ENCODE data around the gene GPR180.

The GPR180 gene

DNA sequence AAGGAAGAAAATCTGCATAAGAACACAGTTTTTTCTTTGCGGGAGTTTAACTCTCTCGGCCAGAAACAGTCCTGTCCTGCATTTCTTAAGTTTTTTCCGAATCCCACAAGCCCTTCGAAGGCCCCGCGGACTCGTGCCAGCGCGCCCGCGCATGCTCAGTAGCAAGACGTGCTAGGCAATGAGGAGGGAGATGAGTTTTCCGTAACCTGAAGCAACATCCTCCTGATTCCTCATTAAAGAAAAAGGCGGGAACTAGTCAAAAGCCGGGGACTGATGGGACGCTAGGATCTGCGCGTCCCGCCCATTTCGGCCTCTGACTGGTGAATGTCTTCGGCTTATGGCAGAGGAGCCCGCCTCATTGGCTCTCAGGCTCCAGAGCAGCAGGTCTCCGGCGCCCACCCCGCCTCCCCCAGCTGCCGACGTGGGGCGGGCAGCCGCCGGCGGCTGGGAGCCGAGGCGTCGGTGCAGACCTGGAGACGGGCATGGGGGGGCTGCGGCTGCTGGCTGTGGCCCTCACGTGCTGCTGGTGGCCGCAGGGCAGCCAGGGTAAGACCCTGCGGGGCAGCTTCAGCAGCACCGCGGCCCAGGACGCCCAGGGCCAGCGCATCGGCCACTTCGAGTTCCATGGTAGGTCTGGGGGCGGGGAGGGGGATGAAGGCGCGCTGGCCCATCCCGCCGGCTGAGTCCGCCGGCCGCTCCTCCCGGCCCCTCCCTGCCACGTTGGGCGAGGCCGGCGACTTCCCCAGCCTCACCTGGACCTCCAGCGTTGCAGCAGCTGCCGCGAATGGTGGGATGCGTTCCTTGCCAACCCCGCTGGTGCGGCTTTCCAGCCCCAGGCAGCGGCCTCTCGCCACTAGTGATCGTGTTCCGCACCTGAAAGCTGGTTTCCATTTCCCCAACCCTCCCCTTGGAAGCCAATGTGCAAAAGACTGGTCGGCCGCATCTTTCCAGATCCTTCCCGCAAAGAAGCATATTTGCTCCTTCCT is at the start of gene GPR180:
Gene GPR180, plus strand, starts transcription at position 412 of the 986 bp plus-strand sequence. Its CDS starts 71 bp downstream, at position 483.
- Histone ChIP-seq H3K36me3 (ENCODE audit: control insufficient read depth in 2 of 2, insufficient read depth in 2 of 2, low read length in 2 of 2) (peaks cover 2 to 7% of the 10 kb centered on the region in 2 donors), H3K9ac (ENCODE audit: low read depth in 1 of 2, low read length in 2 of 2) (peak within 1 kb of the TSS; percentile 64 to 80), H3K27me3 (ENCODE audit: control insufficient read depth in 2 of 2, insufficient read depth in 2 of 2, low read length in 2 of 2) (no peaks in the 10 kb centered on the region), H3K27ac (ENCODE audit: low read depth in 2 of 2, low read length in 2 of 2) (peak within 1 kb of the TSS; percentile 83 to 87), H3K9me3 (ENCODE audit: control insufficient read depth in 2 of 2, low read length in 2 of 2) (no peaks in the 10 kb centered on the region), H3K4me1 (ENCODE audit: control insufficient read depth in 2 of 2, insufficient read depth in 2 of 2, low read length in 2 of 2) (peaks cover 0 to 6% of the 10 kb centered on the region in 2 donors), H3K4me3 (ENCODE audit: low read length in 2 of 2) (peak within 1 kb of the TSS; percentile 70 to 79)

DNA sequence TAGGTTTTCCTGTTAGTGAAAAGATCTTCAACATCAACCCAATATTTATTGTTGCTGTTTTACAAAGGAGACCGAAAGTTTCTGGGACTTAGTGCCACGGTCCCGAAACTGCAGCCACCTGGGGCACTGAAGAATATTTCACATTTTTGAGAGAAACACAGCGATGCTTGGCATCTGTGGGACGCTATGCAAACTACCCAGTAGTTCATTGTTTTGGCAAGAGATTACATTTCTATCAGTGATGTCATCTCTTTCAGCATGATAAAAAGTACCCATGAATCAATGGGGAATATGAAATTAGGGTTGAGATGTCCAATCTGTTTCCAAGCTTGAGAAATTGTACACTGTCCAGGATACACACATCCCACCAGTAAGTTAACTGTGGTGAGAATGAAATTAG is 49.6 kb upstream of the GPR180 start:
- Histone ChIP-seq H3K4me1 (ENCODE audit: control insufficient read depth in 2 of 2, insufficient read depth in 2 of 2, low read length in 2 of 2) (peaks cover 7 to 10% of the 10 kb centered on the region in 2 donors), H3K27me3 (ENCODE audit: control insufficient read depth in 2 of 2, insufficient read depth in 2 of 2, low read length in 2 of 2) (no peaks in the 10 kb centered on the region), H3K9me3 (ENCODE audit: control insufficient read depth in 2 of 2, low read length in 2 of 2) (no peaks in the 10 kb centered on the region), H3K27ac (ENCODE audit: low read depth in 2 of 2, low read length in 2 of 2) (no peak overlapping the region), H3K4me3 (ENCODE audit: low read length in 2 of 2) (no peak overlapping the region), H3K36me3 (ENCODE audit: control insufficient read depth in 2 of 2, insufficient read depth in 2 of 2, low read length in 2 of 2) (no peaks in the 10 kb centered on the region), H3K9ac (ENCODE audit: low read depth in 1 of 2, low read length in 2 of 2) (no peak overlapping the region)

GRCh38 chr13:94553766-94554165 is 47.9 kb upstream of the GPR180 start:
- Histone ChIP-seq H3K4me1 (ENCODE audit: control insufficient read depth in 2 of 2, insufficient read depth in 2 of 2, low read length in 2 of 2) (peaks cover 0 to 2% of the 10 kb centered on the region in 2 donors), H3K36me3 (ENCODE audit: control insufficient read depth in 2 of 2, insufficient read depth in 2 of 2, low read length in 2 of 2) (no peaks in the 10 kb centered on the region), H3K4me3 (ENCODE audit: low read length in 2 of 2) (no peak overlapping the region), H3K27ac (ENCODE audit: low read depth in 2 of 2, low read length in 2 of 2) (no peak overlapping the region), H3K9ac (ENCODE audit: low read depth in 1 of 2, low read length in 2 of 2) (no peak overlapping the region), H3K27me3 (ENCODE audit: control insufficient read depth in 2 of 2, insufficient read depth in 2 of 2, low read length in 2 of 2) (no peaks in the 10 kb centered on the region), H3K9me3 (ENCODE audit: control insufficient read depth in 2 of 2, low read length in 2 of 2) (no peaks in the 10 kb centered on the region)

DNA sequence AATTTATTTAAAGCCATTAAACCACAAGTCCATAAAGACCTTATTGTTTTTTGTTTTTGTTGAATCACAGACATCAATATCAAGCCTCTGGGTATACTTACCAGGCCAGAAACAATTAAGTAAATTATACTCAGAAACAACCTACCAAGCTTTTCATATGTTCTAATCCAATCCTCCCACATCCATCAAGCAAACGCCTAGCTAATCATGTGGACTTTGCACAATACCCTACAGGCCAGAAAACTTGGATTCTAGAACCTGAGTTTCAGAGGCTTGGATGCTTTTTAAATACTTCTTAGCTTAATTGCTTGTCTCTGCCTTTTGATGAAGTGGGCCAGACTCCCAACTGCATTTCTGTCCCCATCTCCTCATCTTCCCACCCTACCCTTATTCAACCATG is 45.6 kb upstream of the GPR180 start:
- Histone ChIP-seq H3K9ac (ENCODE audit: low read depth in 1 of 2, low read length in 2 of 2) (no peak overlapping the region), H3K9me3 (ENCODE audit: control insufficient read depth in 2 of 2, low read length in 2 of 2) (no peaks in the 10 kb centered on the region), H3K4me3 (ENCODE audit: low read length in 2 of 2) (no peak overlapping the region), H3K4me1 (ENCODE audit: control insufficient read depth in 2 of 2, insufficient read depth in 2 of 2, low read length in 2 of 2) (no peaks in the 10 kb centered on the region), H3K27ac (ENCODE audit: low read depth in 2 of 2, low read length in 2 of 2) (no peak overlapping the region), H3K36me3 (ENCODE audit: control insufficient read depth in 2 of 2, insufficient read depth in 2 of 2, low read length in 2 of 2) (no peaks in the 10 kb centered on the region), H3K27me3 (ENCODE audit: control insufficient read depth in 2 of 2, insufficient read depth in 2 of 2, low read length in 2 of 2) (no peaks in the 10 kb centered on the region)

- H3K9me3 ChIP-seq (ENCODE audit: control insufficient read depth in 2 of 2, low read length in 2 of 2), result no peaks in the 10 kb centered on the region
- H3K4me3 ChIP-seq (ENCODE audit: low read length in 2 of 2), result no peak overlapping the region
- H3K4me1 ChIP-seq (ENCODE audit: control insufficient read depth in 2 of 2, insufficient read depth in 2 of 2, low read length in 2 of 2), result no peaks in the 10 kb centered on the region
- H3K27ac ChIP-seq (ENCODE audit: low read depth in 2 of 2, low read length in 2 of 2), result no peak overlapping the region
- no peaks in the 10 kb centered on the region for H3K36me3 ChIP-seq (ENCODE audit: control insufficient read depth in 2 of 2, insufficient read depth in 2 of 2, low read length in 2 of 2)
- no peaks in the 10 kb centered on the region for H3K27me3 ChIP-seq (ENCODE audit: control insufficient read depth in 2 of 2, insufficient read depth in 2 of 2, low read length in 2 of 2)
- no peak overlapping the region for H3K9ac ChIP-seq (ENCODE audit: low read depth in 1 of 2, low read length in 2 of 2)
These were observed 45.0 kb upstream of the GPR180 start for GRCh38 chr13:94556621-94557020.

DNA sequence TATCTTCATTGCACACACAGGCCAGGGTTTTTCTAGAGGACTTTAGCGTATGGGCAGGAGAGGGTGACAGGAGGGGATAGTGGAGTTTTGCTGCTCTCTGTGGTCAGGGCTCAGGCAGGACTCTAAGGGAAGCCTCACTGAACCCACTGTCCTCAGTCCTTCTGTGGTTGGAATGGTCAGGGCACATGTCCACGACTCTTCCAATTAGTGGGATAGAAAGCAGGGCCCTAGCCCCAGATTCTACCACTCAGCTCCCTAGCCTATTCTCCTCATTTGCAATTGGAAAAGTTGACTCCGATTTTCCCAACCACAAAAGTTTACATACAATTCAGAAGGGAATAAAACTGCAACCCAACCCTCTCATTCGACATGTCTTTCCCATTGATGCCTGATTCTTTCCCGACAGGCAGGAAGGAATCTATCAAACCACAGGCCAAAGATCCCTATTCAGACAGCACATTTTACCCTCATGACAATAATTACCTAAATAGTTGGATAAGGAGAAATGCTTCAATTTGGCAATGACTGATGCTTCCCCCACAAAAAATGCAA is 43.9 kb upstream of the GPR180 start:
- H3K27me3 ChIP-seq (ENCODE audit: control insufficient read depth in 2 of 2, insufficient read depth in 2 of 2, low read length in 2 of 2), result no peaks in the 10 kb centered on the region
- H3K4me3 ChIP-seq (ENCODE audit: low read length in 2 of 2), result no peak overlapping the region
- H3K9me3 ChIP-seq (ENCODE audit: control insufficient read depth in 2 of 2, low read length in 2 of 2), result no peaks in the 10 kb centered on the region
- H3K27ac ChIP-seq (ENCODE audit: low read depth in 2 of 2, low read length in 2 of 2), result no peak overlapping the region
- H3K4me1 ChIP-seq (ENCODE audit: control insufficient read depth in 2 of 2, insufficient read depth in 2 of 2, low read length in 2 of 2), result no peaks in the 10 kb centered on the region
- H3K36me3 ChIP-seq (ENCODE audit: control insufficient read depth in 2 of 2, insufficient read depth in 2 of 2, low read length in 2 of 2), result no peaks in the 10 kb centered on the region
- H3K9ac ChIP-seq (ENCODE audit: low read depth in 1 of 2, low read length in 2 of 2), result no peak overlapping the region

DNA sequence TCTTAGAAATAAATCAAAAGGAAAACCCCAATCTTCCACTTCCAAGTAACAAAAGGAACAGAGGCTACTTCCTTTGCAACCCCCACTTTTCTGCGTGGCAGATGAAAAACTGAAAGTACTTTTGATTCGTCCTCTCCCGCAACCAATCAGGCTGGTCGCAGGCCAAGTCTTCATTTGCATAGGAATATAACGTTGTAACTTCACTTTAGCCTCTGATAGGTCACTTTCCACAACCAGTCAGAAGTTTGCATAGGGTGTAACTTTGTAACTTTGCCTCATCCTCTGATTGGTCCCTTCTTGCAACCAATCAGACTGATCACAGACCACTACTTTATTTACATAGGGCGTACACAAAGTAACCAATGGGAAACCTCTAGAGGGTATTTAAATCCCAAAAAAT is 42.9 kb upstream of the GPR180 start:
- no peaks in the 10 kb centered on the region for H3K36me3 ChIP-seq (ENCODE audit: control insufficient read depth in 2 of 2, insufficient read depth in 2 of 2, low read length in 2 of 2)
- no peaks in the 10 kb centered on the region for H3K9me3 ChIP-seq (ENCODE audit: control insufficient read depth in 2 of 2, low read length in 2 of 2)
- H3K9ac ChIP-seq (ENCODE audit: low read depth in 1 of 2, low read length in 2 of 2), result no peak overlapping the region
- H3K4me1 ChIP-seq (ENCODE audit: control insufficient read depth in 2 of 2, insufficient read depth in 2 of 2, low read length in 2 of 2), result no peaks in the 10 kb centered on the region
- H3K27me3 ChIP-seq (ENCODE audit: control insufficient read depth in 2 of 2, insufficient read depth in 2 of 2, low read length in 2 of 2), result no peaks in the 10 kb centered on the region
- H3K4me3 ChIP-seq (ENCODE audit: low read length in 2 of 2), result no peak overlapping the region
- H3K27ac ChIP-seq (ENCODE audit: low read depth in 2 of 2, low read length in 2 of 2), result no peak overlapping the region

- Histone ChIP-seq H3K4me3 (ENCODE audit: low read length in 2 of 2) (no peak overlapping the region), H3K36me3 (ENCODE audit: control insufficient read depth in 2 of 2, insufficient read depth in 2 of 2, low read length in 2 of 2) (no peaks in the 10 kb centered on the region)
These were observed 42.3 kb upstream of the GPR180 start for GRCh38 chr13:94559222-94559795.

GRCh38 chr13:94560116-94560515 is 41.5 kb upstream of the GPR180 start:
- Histone ChIP-seq H3K9me3 (ENCODE audit: control insufficient read depth in 2 of 2, low read length in 2 of 2) (no peaks in the 10 kb centered on the region), H3K9ac (ENCODE audit: low read depth in 1 of 2, low read length in 2 of 2) (no peak overlapping the region), H3K27me3 (ENCODE audit: control insufficient read depth in 2 of 2, insufficient read depth in 2 of 2, low read length in 2 of 2) (no peaks in the 10 kb centered on the region), H3K27ac (ENCODE audit: low read depth in 2 of 2, low read length in 2 of 2) (no peak overlapping the region), H3K36me3 (ENCODE audit: control insufficient read depth in 2 of 2, insufficient read depth in 2 of 2, low read length in 2 of 2) (no peaks in the 10 kb centered on the region), H3K4me1 (ENCODE audit: control insufficient read depth in 2 of 2, insufficient read depth in 2 of 2, low read length in 2 of 2) (no peaks in the 10 kb centered on the region), H3K4me3 (ENCODE audit: low read length in 2 of 2) (no peak overlapping the region)

More at GRCh38 chr13:94559222-94559795, 42.3 kb upstream of the GPR180 start:
- Histone ChIP-seq H3K4me1 (ENCODE audit: control insufficient read depth in 2 of 2, insufficient read depth in 2 of 2, low read length in 2 of 2) (no peaks in the 10 kb centered on the region), H3K9me3 (ENCODE audit: control insufficient read depth in 2 of 2, low read length in 2 of 2) (no peaks in the 10 kb centered on the region), H3K9ac (ENCODE audit: low read depth in 1 of 2, low read length in 2 of 2) (no peak overlapping the region), H3K27ac (ENCODE audit: low read depth in 2 of 2, low read length in 2 of 2) (no peak overlapping the region), H3K27me3 (ENCODE audit: control insufficient read depth in 2 of 2, insufficient read depth in 2 of 2, low read length in 2 of 2) (no peaks in the 10 kb centered on the region)

DNA sequence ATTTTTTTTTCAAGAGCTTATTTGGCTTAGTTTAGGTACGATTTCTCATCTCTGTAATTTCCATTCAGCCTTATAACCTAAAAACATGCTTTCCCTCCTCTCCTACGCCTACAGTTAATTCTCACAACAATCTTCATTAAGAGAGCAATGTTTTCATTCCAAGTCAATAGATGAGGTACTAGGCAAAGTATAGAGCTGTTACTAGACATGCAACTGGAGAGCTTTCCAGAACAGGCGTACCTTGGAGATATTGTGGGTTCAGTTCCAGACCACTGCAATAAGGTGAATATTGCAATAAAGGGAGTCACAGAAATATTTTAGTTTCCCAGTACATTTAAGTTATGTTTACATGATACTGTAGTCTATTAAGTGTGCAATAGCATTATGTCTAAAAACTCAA is 40.5 kb upstream of the GPR180 start:
- H3K27me3 ChIP-seq (ENCODE audit: control insufficient read depth in 2 of 2, insufficient read depth in 2 of 2, low read length in 2 of 2), result no peaks in the 10 kb centered on the region
- no peak overlapping the region for H3K4me3 ChIP-seq (ENCODE audit: low read length in 2 of 2)
- H3K27ac ChIP-seq (ENCODE audit: low read depth in 2 of 2, low read length in 2 of 2), result no peak overlapping the region
- no peak overlapping the region for H3K9ac ChIP-seq (ENCODE audit: low read depth in 1 of 2, low read length in 2 of 2)
- H3K9me3 ChIP-seq (ENCODE audit: control insufficient read depth in 2 of 2, low read length in 2 of 2), result no peaks in the 10 kb centered on the region
- H3K4me1 ChIP-seq (ENCODE audit: control insufficient read depth in 2 of 2, insufficient read depth in 2 of 2, low read length in 2 of 2), result no peaks in the 10 kb centered on the region
- no peaks in the 10 kb centered on the region for H3K36me3 ChIP-seq (ENCODE audit: control insufficient read depth in 2 of 2, insufficient read depth in 2 of 2, low read length in 2 of 2)

All from mucosa of rectum (tissue), 2 donors.